SK-N-MC (cell line): Measurements from ENCODE around the gene MON2.
A peak's percentile ranks its signal among the peaks of the same experiment; 100 is the strongest.

Experiments
- DNase-seq: peaks from one replicate; pipeline ENCODE4 v3.0.0-alpha.2; 2011; ENCODE audit warnings: low read depth, low spot score
- H3K27ac ChIP-seq: fragments of 200-600 bp; sonication (generic); 2 replicates; pipeline ENCODE4 v1.5.1; 2016; ENCODE audit warnings: mixed run types
- H3K36me3 ChIP-seq: fragments of 200-600 bp; sonication (generic); 2 replicates; pipeline ENCODE4 v1.6.1; 2017; ENCODE audit warnings: antibody characterized with exemption, low read length, mixed read lengths; ENCODE audit not compliant: insufficient read depth
- H3K4me3 ChIP-seq: fragments of 200-600 bp; sonication (generic); 2 replicates; pipeline ENCODE4 v1.5.1; 2016
- H3K9ac ChIP-seq: fragments of 200-600 bp; sonication (generic); 2 replicates; pipeline ENCODE4 v1.8.0; 2017; ENCODE audit warnings: mixed run types, mixed read lengths; ENCODE audit not compliant: insufficient read length
- H3K9me3 ChIP-seq: fragments of 200-600 bp; sonication (generic); 2 replicates; pipeline ENCODE4 v1.6.1; 2017; ENCODE audit warnings: low read depth, mild to moderate bottlenecking, antibody characterized with exemption, low read length, moderate library complexity, mixed read lengths
- EZH2 ChIP-seq: fragments of 200-600 bp; sonication (generic); IDR thresholded peaks from one replicate; pipeline ENCODE4 v1.6.1; 2017; ENCODE audit warnings: antibody characterized with exemption
- FOXP2 ChIP-seq: optimal IDR thresholded peaks from 2 replicates; pipeline ENCODE3; 2011; ENCODE audit warnings: mild to moderate bottlenecking, moderate library complexity; ENCODE audit not compliant: insufficient read depth; ENCODE audit errors: extremely low read length, control extremely low read depth
- POLR2AphosphoS5 ChIP-seq: IDR thresholded peaks from 2 replicates; pipeline ENCODE4 v1.6.1; 2012; ENCODE audit warnings: mild to moderate bottlenecking, low read depth, low read length, borderline replicate concordance

MON2 gene

GRCh38 chr12:62516927-62517326 lies 50.3 kb downstream of the MON2 start:
- H3K4me3 ChIP-seq = no peak overlapping the region
- no peak overlapping the region for H3K9ac ChIP-seq
- peaks cover 18% of the 10 kb centered on the region for H3K36me3 ChIP-seq
- DNase-seq = no peak
- H3K27ac ChIP-seq = no peak overlapping the region
- TF ChIP-seq EZH2 (no peak), POLR2AphosphoS5 (no peak), FOXP2 (no peak)
- H3K9me3 ChIP-seq = no peaks in the 10 kb centered on the region

GRCh38 chr12:62517887-62518286 lies 51.3 kb downstream of the MON2 start:
- no peak overlapping the region for H3K9ac ChIP-seq
- peaks cover 18% of the 10 kb centered on the region for H3K36me3 ChIP-seq
- no peak overlapping the region for H3K4me3 ChIP-seq
- TF ChIP-seq EZH2 (no peak), FOXP2 (no peak), POLR2AphosphoS5 (no peak)
- DNase-seq = no peak
- no peaks in the 10 kb centered on the region for H3K9me3 ChIP-seq
- 0 out of 2 replicates have a peak overlapping the region, but pooled peaks have one; percentile 16 for H3K27ac ChIP-seq

GRCh38 chr12:62519043-62519442 lies 52.4 kb downstream of the MON2 start:
- H3K27ac ChIP-seq = no peak overlapping the region
- TF ChIP-seq EZH2 (no peak), POLR2AphosphoS5 (no peak)
- peaks cover 18% of the 10 kb centered on the region for H3K36me3 ChIP-seq
- no peak overlapping the region for H3K4me3 ChIP-seq
- no peak overlapping the region for H3K9ac ChIP-seq
- DNase-seq = no peak
- no peaks in the 10 kb centered on the region for H3K9me3 ChIP-seq

GRCh38 chr12:62520361-62520760 lies 53.7 kb downstream of the MON2 start:
- DNase-seq = no peak
- H3K9me3 ChIP-seq = no peaks in the 10 kb centered on the region
- H3K27ac ChIP-seq = no peak overlapping the region
- TF ChIP-seq EZH2 (no peak), FOXP2 (no peak), POLR2AphosphoS5 (no peak)
- H3K36me3 ChIP-seq = peaks cover 9% of the 10 kb centered on the region; the same call in 1 of the 2 replicates
- H3K9ac ChIP-seq = no peak overlapping the region
- H3K4me3 ChIP-seq = no peak overlapping the region

GRCh38 chr12:62522984-62523383 lies 56.4 kb downstream of the MON2 start:
- Histone ChIP-seq H3K9me3 (no peaks in the 10 kb centered on the region), H3K4me3 (no peak overlapping the region), H3K27ac (no peak overlapping the region), H3K9ac (no peak overlapping the region), H3K36me3 (peaks cover 9% of the 10 kb centered on the region; the same call in 1 of the 2 replicates)
- no peak for TF ChIP-seq EZH2
- TF ChIP-seq FOXP2 = no peak
- TF ChIP-seq POLR2AphosphoS5 = no peak
- no peak for DNase-seq

GRCh38 chr12:62523619-62524018 lies 57.0 kb downstream of the MON2 start:
- no peaks in the 10 kb centered on the region for H3K9me3 ChIP-seq
- H3K9ac ChIP-seq = no peak overlapping the region
- TF ChIP-seq FOXP2 (no peak), POLR2AphosphoS5 (no peak), EZH2 (no peak)
- no peak overlapping the region for H3K4me3 ChIP-seq
- H3K27ac ChIP-seq = no peak overlapping the region
- no peak for DNase-seq
- peaks cover 9% of the 10 kb centered on the region; the same call in 1 of the 2 replicates for H3K36me3 ChIP-seq

GRCh38 chr12:62525271-62525670 lies 58.6 kb downstream of the MON2 start:
- no peak overlapping the region for H3K4me3 ChIP-seq
- no peak for DNase-seq
- no peak overlapping the region for H3K9ac ChIP-seq
- no peaks in the 10 kb centered on the region for H3K9me3 ChIP-seq
- TF ChIP-seq POLR2AphosphoS5 = no peak
- H3K27ac ChIP-seq = no peak overlapping the region
- H3K36me3 ChIP-seq = peaks cover 4% of the 10 kb centered on the region; the same call in 1 of the 2 replicates

- H3K9ac ChIP-seq = no peak overlapping the region
- peaks cover 24% of the 10 kb centered on the region for H3K36me3 ChIP-seq
- DNase-seq = no peak
- no peak overlapping the region for H3K27ac ChIP-seq
- H3K4me3 ChIP-seq = no peak overlapping the region
- no peaks in the 10 kb centered on the region for H3K9me3 ChIP-seq
- TF ChIP-seq POLR2AphosphoS5 = no peak
- no peak for TF ChIP-seq FOXP2
- no peak for TF ChIP-seq EZH2
Observed at GRCh38 chr12:62530596-62530995, 64.0 kb downstream of the MON2 start.

- Histone ChIP-seq H3K36me3 (peaks cover 27% of the 10 kb centered on the region), H3K27ac (no peak overlapping the region), H3K4me3 (no peak overlapping the region), H3K9ac (no peak overlapping the region), H3K9me3 (no peaks in the 10 kb centered on the region)
- no peak for TF ChIP-seq EZH2
- no peak for TF ChIP-seq POLR2AphosphoS5
- TF ChIP-seq FOXP2 = no peak
- no peak for DNase-seq
Observed at GRCh38 chr12:62532333-62532732, 65.7 kb downstream of the MON2 start.
